GM12878 (cell line): ENCODE data around the gene BIVM. TPM values are rescaled to one million over a fixed set of nuclear protein-coding genes. Genes with fewer than 3 reads are reported as not detected.

ENCODE experiments used
- ATAC-seq: fragments of 200-7000 bp; cut with Tn5 transposase; 3 replicates; pipeline ENCODE4 v1.9.1; 2020; ENCODE audit warnings: mild to moderate bottlenecking, moderate library complexity
- BruUV-seq: library from RNA; stranded (reverse); fragments of 400-500 nt; replicated peaks from 2 replicates; lab custom pipeline; 2021; lab: Mats Ljungman, UMichigan
- CTCF ChIA-PET: fragments of 300-600 bp; sonication (Branson Sonifier 250); formaldehyde crosslinking; extraction: SDS; loops from one replicate; lab custom pipeline; 2021; ENCODE audit warnings: inconsistent platforms; lab: Yijun Ruan, JAX
- POLR2A ChIA-PET: fragments of 350-600 bp; formaldehyde crosslinking; extraction: SDS; loops from one replicate; lab custom pipeline; 2021; ENCODE audit warnings: inconsistent platforms; lab: Charles Lee
- RAD21 ChIA-PET: fragments of 300-600 bp; sonication (Branson Sonifier 250); formaldehyde crosslinking; loops from one replicate; lab custom pipeline; 2023; ENCODE audit warnings: antibody characterized with exemption; ENCODE audit not compliant: unreplicated experiment; lab: Charles Lee
- SMC1A ChIA-PET: fragments of 300-600 bp; sonication (Branson Sonifier 250); formaldehyde crosslinking; loops from one replicate; lab custom pipeline; 2023; ENCODE audit not compliant: unreplicated experiment, uncharacterized antibody; lab: Charles Lee
- DNase-seq: peaks from one replicate; pipeline ENCODE4 v3.0.0-alpha.2; 2011; ENCODE audit warnings: low read depth, low spot score
- FAIRE-seq: peaks from 3 replicates; lab custom pipeline; 2011; peaks lifted over from hg19 to GRCh38; lab: Jason Lieb, UNC
- H2AFZ ChIP-seq: 2 replicates; pipeline ENCODE4 v1.6.0; 2011; ENCODE audit warnings: low read depth, low read length, control low read depth; ENCODE audit not compliant: control insufficient read depth
- H3K27ac ChIP-seq: 2 replicates; pipeline ENCODE4 v1.5.1; 2011; ENCODE audit warnings: control low read depth; ENCODE audit not compliant: control insufficient read depth, insufficient read depth
- H3K27me3 ChIP-seq, 2 experiments: replicated peaks in 1 of 2; 2 replicates each; pipeline versions ENCODE4 v1.6.0 to v1.6.1; 2011; ENCODE audit warnings: low read length in 1 of 2; ENCODE audit not compliant: control insufficient read depth in 2 of 2, insufficient read depth in 2 of 2
- H3K36me3 ChIP-seq, 2 experiments: 2 replicates each; pipeline ENCODE4 v1.5.1; 2011; ENCODE audit warnings: low read length in 1 of 2; ENCODE audit not compliant: control insufficient read depth in 2 of 2, insufficient read depth in 2 of 2
- H3K4me1 ChIP-seq: 2 replicates; pipeline ENCODE4 v1.6.1; 2011; ENCODE audit warnings: mild to moderate bottlenecking, low read length, moderate library complexity, mixed read lengths; ENCODE audit not compliant: control insufficient read depth, insufficient read depth
- H3K4me2 ChIP-seq: 2 replicates; pipeline ENCODE4 v1.6.0; 2011; ENCODE audit warnings: control low read depth; ENCODE audit not compliant: control insufficient read depth, insufficient read depth
- H3K4me3 ChIP-seq: fragments of 200-600 bp; sonication (generic); 2 replicates; pipeline ENCODE4 v1.5.1; 2016
- H3K79me2 ChIP-seq: 2 replicates; pipeline ENCODE4 v1.6.0; 2011; ENCODE audit warnings: low read length; ENCODE audit not compliant: control insufficient read depth, insufficient read depth
- H3K9ac ChIP-seq: 2 replicates; pipeline ENCODE4 v1.8.0; 2011; ENCODE audit warnings: low read length, control low read depth, mixed read lengths; ENCODE audit not compliant: control insufficient read depth, insufficient read depth
- H3K9me3 ChIP-seq: replicated peaks from 3 replicates; pipeline ENCODE4 v1.5.1; 2011; ENCODE audit warnings: mild to moderate bottlenecking, low read length; ENCODE audit not compliant: control insufficient read depth, insufficient read depth
- H4K20me1 ChIP-seq: 2 replicates; pipeline ENCODE4 v1.6.0; 2011; ENCODE audit not compliant: control insufficient read depth, insufficient read depth
- CREM ChIP-seq: IDR thresholded peaks from 2 replicates; pipeline ENCODE4 v1.6.1; 2014; ENCODE audit warnings: antibody characterized with exemption, low read depth
- EED ChIP-seq: sonication (generic); IDR thresholded peaks from 2 replicates; pipeline ENCODE4 v1.6.1; 2016; ENCODE audit warnings: antibody characterized with exemption, low read depth
- GATAD2B ChIP-seq: fragments of 450-650 bp; conservative IDR thresholded peaks from 2 replicates; pipeline ENCODE4 v1.6.1; 2017; ENCODE audit warnings: low read depth, mild to moderate bottlenecking, moderate library complexity
- HCFC1 ChIP-seq: fragments of 150-350 bp; IDR thresholded peaks from 2 replicates; pipeline ENCODE4 v1.6.1; 2014; ENCODE audit warnings: low read length
- KDM1A ChIP-seq: fragments of 200-600 bp; sonication (generic); IDR thresholded peaks from 2 replicates; pipeline ENCODE4 v1.6.1; 2016; ENCODE audit warnings: borderline replicate concordance
- NFYA ChIP-seq: IDR thresholded peaks from 2 replicates; pipeline ENCODE4 v1.6.1; 2011; ENCODE audit warnings: low read depth, mild to moderate bottlenecking, low read length, improper control_type of control experiment, borderline replicate concordance
- NR2F1 ChIP-seq: fragments of 450-650 bp; conservative IDR thresholded peaks from 2 replicates; pipeline ENCODE4 v1.6.1; 2017; ENCODE audit warnings: mild to moderate bottlenecking
- POLR2AphosphoS2 ChIP-seq: IDR thresholded peaks from 2 replicates; pipeline ENCODE4 v1.6.1; 2011; ENCODE audit warnings: low read depth, mild to moderate bottlenecking, low read length, improper control_type of control experiment, moderate library complexity
- RAD21 ChIP-seq: IDR thresholded peaks from 2 replicates; pipeline ENCODE4 v1.6.1; 2011; ENCODE audit warnings: mild to moderate bottlenecking, low read depth, low read length, moderate library complexity; ENCODE audit not compliant: insufficient read depth
- RAD51 ChIP-seq: fragments of 450-650 bp; IDR thresholded peaks from 2 replicates; pipeline ENCODE4 v1.6.1; 2016; ENCODE audit warnings: moderate library complexity, mild to moderate bottlenecking, inconsistent platforms
- TCF3 ChIP-seq: IDR thresholded peaks from 2 replicates; pipeline ENCODE4 v1.6.1; 2012; ENCODE audit warnings: low read depth, mild to moderate bottlenecking, low read length, borderline replicate concordance; ENCODE audit not compliant: insufficient read depth
- ZSCAN29 ChIP-seq: fragments of 450-650 bp; IDR thresholded peaks from 2 replicates; pipeline ENCODE4 v1.6.1; 2017; ENCODE audit warnings: mild to moderate bottlenecking, moderate library complexity
- WGBS: methylation state at CpG from one replicate; pipeline ENCODE4 v1.1.6; 2016; ENCODE audit warnings: low lambda C conversion rate; ENCODE audit not compliant: insufficient replicate concordance, insufficient coverage; ENCODE audit errors: missing lambda C conversion rate; 5-methylcytosine and 5-hydroxymethylcytosine counted together
- in situ Hi-C: fragments of 300-500 bp; cut with MboI; formaldehyde crosslinking; loops from 9 replicates; pipeline ENCODE4 v1.14.3; 2018; ENCODE audit warnings: mixed read lengths
- intact Hi-C: fragments of 100-400 bp; cut with micrococcal nuclease; formaldehyde crosslinking; loops from one replicate; pipeline ENCODE4 v1.14.2; 2022; ENCODE audit not compliant: unreplicated experiment
- polyA plus RNA-seq, 11 experiments: library from polyadenylated mRNA; depleted of rRNA in 4 of 11; unstranded in 6 of 11; stranded (reverse) in 5 of 11; fragments of >200 nt; fragmentation: Nextera tagmentation in 4 of 11; fragmentation: Illumina TruSeq in 1 of 11; extraction: Ambion mirVana in 4 of 11; extraction: Trizol in 1 of 11; gene quantifications; 1 replicate in 1 of 11; 2 replicates in 10 of 11; pipeline versions ENCODE4 v1.2.1 to v1.2.3, GENCODE V29; 2011 to 2016; ENCODE audit warnings: inconsistent platforms in 2 of 11, missing spikeins in 2 of 11, low read depth in 1 of 11
- total RNA-seq, 4 experiments: library from RNA; depleted of rRNA in 3 of 4; stranded (reverse); fragments of >200 nt in 3 of 4; fragmentation: Illumina TruSeq in 1 of 4; extraction: Trizol in 1 of 4; gene quantifications; 2 replicates each; pipeline versions ENCODE4 v1.2.1 to v1.2.3, GENCODE V29; 2013 to 2021
- TF ChIP-seq, protein P1 (sequence below), 3 experiments: IDR thresholded peaks in 2 of 3; conservative IDR thresholded peaks in 1 of 3; 2 replicates each; pipeline ENCODE4 v1.5.1; 2011; ENCODE audit warnings: low read depth in 3 of 3, low read length in 3 of 3, mild to moderate bottlenecking in 3 of 3, control low read depth in 2 of 3, moderate library complexity in 2 of 3, inconsistent platforms in 1 of 3, mixed read lengths in 1 of 3; ENCODE audit not compliant: control insufficient read depth in 2 of 3, insufficient read depth in 1 of 3; ENCODE audit errors: extremely low read depth in 1 of 3
- TF ChIP-seq, protein P2 (sequence below): IDR thresholded peaks from 2 replicates; pipeline ENCODE4 v1.6.1; 2011; ENCODE audit warnings: low read depth, low read length, improper control_type of control experiment, borderline replicate concordance
- TF ChIP-seq, protein P3 (sequence below): IDR thresholded peaks from 2 replicates; pipeline ENCODE4 v1.6.1; 2012; ENCODE audit warnings: low read length, inconsistent platforms
- TF ChIP-seq, protein P4 (sequence below): IDR thresholded peaks from 2 replicates; pipeline ENCODE4 v1.6.1; 2011; ENCODE audit warnings: mild to moderate bottlenecking, low read depth, low read length, moderate library complexity; ENCODE audit not compliant: insufficient replicate concordance

BIVM gene
- total and polyA plus RNA-seq, 10 of the 15 experiments (the other 5 are each of a cell fraction or from before 2014, with no cell fraction given): 3.4 to 20.1 (median 14.1) TPM

DNA sequence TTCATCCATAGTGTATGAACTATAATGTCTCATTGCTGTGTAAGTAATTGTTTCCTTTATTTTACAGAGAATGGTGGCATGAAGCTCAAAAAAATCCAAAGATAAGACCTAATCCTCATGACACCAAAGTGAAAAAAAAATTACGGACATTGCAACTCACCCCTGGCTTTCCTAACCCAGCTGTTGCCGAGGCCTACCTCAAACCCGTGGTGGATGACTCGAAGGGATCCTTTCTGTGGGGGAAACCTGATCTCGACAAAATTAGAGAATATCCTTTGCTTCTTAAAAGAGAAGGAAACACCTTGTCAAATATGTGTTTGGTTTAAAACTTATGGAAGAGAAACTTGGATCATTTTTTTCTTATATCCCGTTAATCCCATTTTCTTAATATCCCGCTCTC, 73.2 kb downstream of the BIVM start:
- SMC1A ChIA-PET: interaction anchor here (0.6 kb wide), 1 partner anchor 271 kb away, joined by 3 read pairs; no protein-coding TSS in a partner anchor
- Histone ChIP-seq H3K4me3 (no peak overlapping the region), H3K27me3 (no peaks in the 10 kb centered on the region), H2AFZ (no peak overlapping the region), H3K79me2 (no peaks in the 10 kb centered on the region; the same call in 1 of the 2 replicates), H3K9me3 (no peaks in the 10 kb centered on the region), H3K4me2 (no peak overlapping the region), H3K4me1 (no peaks in the 10 kb centered on the region), H4K20me1 (no peaks in the 10 kb centered on the region), H3K9ac (no peak overlapping the region), H3K36me3 (peaks cover 8 to 13% of the 10 kb centered on the region in 2 experiments), H3K27ac (no peak overlapping the region)
- ATAC-seq: no peak
- BruUV-seq: no TSS peak
- no peak for DNase-seq
- POLR2A ChIA-PET: no interaction called here
- intact Hi-C loops: no loop called here
- no peak for FAIRE-seq
- in situ Hi-C loops: no loop called here
- RAD21 ChIA-PET: no interaction called here
- TF ChIP-seq, protein P1, sequence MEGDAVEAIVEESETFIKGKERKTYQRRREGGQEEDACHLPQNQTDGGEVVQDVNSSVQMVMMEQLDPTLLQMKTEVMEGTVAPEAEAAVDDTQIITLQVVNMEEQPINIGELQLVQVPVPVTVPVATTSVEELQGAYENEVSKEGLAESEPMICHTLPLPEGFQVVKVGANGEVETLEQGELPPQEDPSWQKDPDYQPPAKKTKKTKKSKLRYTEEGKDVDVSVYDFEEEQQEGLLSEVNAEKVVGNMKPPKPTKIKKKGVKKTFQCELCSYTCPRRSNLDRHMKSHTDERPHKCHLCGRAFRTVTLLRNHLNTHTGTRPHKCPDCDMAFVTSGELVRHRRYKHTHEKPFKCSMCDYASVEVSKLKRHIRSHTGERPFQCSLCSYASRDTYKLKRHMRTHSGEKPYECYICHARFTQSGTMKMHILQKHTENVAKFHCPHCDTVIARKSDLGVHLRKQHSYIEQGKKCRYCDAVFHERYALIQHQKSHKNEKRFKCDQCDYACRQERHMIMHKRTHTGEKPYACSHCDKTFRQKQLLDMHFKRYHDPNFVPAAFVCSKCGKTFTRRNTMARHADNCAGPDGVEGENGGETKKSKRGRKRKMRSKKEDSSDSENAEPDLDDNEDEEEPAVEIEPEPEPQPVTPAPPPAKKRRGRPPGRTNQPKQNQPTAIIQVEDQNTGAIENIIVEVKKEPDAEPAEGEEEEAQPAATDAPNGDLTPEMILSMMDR (IDR thresholded peaks at IDR 0.05 in 2 of 3, conservative IDR thresholded peaks at IDR 0.05 in 1 of 3; ENCODE audit: control insufficient read depth in 2 of 3, extremely low read depth in 1 of 3, insufficient read depth in 1 of 3, low read depth in 3 of 3, low read length in 3 of 3): no peak
- TF ChIP-seq TCF3 (no peak), RAD21 (no peak), KDM1A (no peak), POLR2AphosphoS2 (no peak), NR2F1 (no peak), NFYA (no peak), ZSCAN29 (no peak), RAD51 (no peak), GATAD2B (no peak), HCFC1 (no peak), CREM (no peak), EED (no peak)
- TF ChIP-seq, protein P2, sequence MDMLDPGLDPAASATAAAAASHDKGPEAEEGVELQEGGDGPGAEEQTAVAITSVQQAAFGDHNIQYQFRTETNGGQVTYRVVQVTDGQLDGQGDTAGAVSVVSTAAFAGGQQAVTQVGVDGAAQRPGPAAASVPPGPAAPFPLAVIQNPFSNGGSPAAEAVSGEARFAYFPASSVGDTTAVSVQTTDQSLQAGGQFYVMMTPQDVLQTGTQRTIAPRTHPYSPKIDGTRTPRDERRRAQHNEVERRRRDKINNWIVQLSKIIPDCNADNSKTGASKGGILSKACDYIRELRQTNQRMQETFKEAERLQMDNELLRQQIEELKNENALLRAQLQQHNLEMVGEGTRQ: no peak
- TF ChIP-seq, protein P3, sequence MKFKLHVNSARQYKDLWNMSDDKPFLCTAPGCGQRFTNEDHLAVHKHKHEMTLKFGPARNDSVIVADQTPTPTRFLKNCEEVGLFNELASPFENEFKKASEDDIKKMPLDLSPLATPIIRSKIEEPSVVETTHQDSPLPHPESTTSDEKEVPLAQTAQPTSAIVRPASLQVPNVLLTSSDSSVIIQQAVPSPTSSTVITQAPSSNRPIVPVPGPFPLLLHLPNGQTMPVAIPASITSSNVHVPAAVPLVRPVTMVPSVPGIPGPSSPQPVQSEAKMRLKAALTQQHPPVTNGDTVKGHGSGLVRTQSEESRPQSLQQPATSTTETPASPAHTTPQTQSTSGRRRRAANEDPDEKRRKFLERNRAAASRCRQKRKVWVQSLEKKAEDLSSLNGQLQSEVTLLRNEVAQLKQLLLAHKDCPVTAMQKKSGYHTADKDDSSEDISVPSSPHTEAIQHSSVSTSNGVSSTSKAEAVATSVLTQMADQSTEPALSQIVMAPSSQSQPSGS: no peak
- TF ChIP-seq, protein P4, sequence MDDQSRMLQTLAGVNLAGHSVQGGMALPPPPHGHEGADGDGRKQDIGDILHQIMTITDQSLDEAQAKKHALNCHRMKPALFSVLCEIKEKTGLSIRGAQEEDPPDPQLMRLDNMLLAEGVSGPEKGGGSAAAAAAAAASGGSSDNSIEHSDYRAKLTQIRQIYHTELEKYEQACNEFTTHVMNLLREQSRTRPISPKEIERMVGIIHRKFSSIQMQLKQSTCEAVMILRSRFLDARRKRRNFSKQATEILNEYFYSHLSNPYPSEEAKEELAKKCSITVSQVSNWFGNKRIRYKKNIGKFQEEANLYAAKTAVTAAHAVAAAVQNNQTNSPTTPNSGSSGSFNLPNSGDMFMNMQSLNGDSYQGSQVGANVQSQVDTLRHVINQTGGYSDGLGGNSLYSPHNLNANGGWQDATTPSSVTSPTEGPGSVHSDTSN: no peak
- CTCF ChIA-PET: interaction anchor here (0.6 to 1.3 kb wide), 2 partner anchors 18 to 282 kb away, joined by 3 to 5 read pairs; no protein-coding TSS in a partner anchor
- WGBS: 69% methylated on average over 7 of the region's 7 CpGs
